Right renal pelvis (tissue), 4 donors: ENCODE measurements around the gene TMEM178B. TPM values are rescaled to one million over a fixed set of nuclear protein-coding genes. Genes with fewer than 3 reads are reported as not detected.

Source experiments
- DNase-seq, 4 donors: peaks; one replicate each; pipeline ENCODE4 v3.0.0-alpha.2; 2013; ENCODE audit warnings: low read depth in 4 of 4, low spot score in 3 of 4, missing footprints in 1 of 4
- polyA plus RNA-seq, 4 donors: library from polyadenylated mRNA; unstranded; fragments of 120-200 nt; gene quantifications; one replicate each; pipeline ENCODE4 v1.2.1, GENCODE V29; 2013; ENCODE audit not compliant: insufficient read length in 4 of 4

The TMEM178B gene
- polyA plus RNA-seq, 4 donors = 0.19 to 0.56 (median 0.40) TPM

GRCh38 chr7:141444961-141445360, 371.1 kb downstream of the TMEM178B start:
- DNase-seq = no peak

GRCh38 chr7:141451232-141451631, 377.4 kb downstream of the TMEM178B start:
- DNase-seq = no peak

- DNase-seq = no peak
These were observed 379.0 kb downstream of the TMEM178B start for GRCh38 chr7:141452911-141453310.

GRCh38 chr7:141454338-141454737, 380.5 kb downstream of the TMEM178B start:
- DNase-seq = no peak

- DNase-seq = no peak
These were observed 381.9 kb downstream of the TMEM178B start for GRCh38 chr7:141455723-141456122.

- no peak for DNase-seq
These were observed 382.4 kb downstream of the TMEM178B start for GRCh38 chr7:141456298-141456697.

GRCh38 chr7:141456711-141457110, 382.8 kb downstream of the TMEM178B start:
- DNase-seq = no peak

GRCh38 chr7:141460781-141461715, 387.2 kb downstream of the TMEM178B start:
- no peak for DNase-seq

GRCh38 chr7:141461924-141462323, 388.1 kb downstream of the TMEM178B start:
- DNase-seq = no peak

- no peak for DNase-seq
These were observed 389.1 kb downstream of the TMEM178B start for GRCh38 chr7:141462958-141463357.

- DNase-seq = no peak
These were observed 390.1 kb downstream of the TMEM178B start for GRCh38 chr7:141463986-141464385.

- DNase-seq = no peak
These were observed 390.7 kb downstream of the TMEM178B start for GRCh38 chr7:141464551-141464950.

GRCh38 chr7:141466151-141466904, 392.5 kb downstream of the TMEM178B start:
- DNase-seq = no peak

GRCh38 chr7:141468341-141468740, 394.5 kb downstream of the TMEM178B start:
- no peak for DNase-seq

- no peak for DNase-seq
These were observed 401.8 kb downstream of the TMEM178B start for GRCh38 chr7:141475679-141476078.

- no peak for DNase-seq
These were observed 404.0 kb downstream of the TMEM178B start for GRCh38 chr7:141477865-141478264.

GRCh38 chr7:141478845-141479244, 405.0 kb downstream of the TMEM178B start:
- no peak for DNase-seq

- no peak for DNase-seq
These were observed 407.1 kb downstream of the TMEM178B start for GRCh38 chr7:141480953-141481352.

GRCh38 chr7:141481971-141482370, 408.1 kb downstream of the TMEM178B start:
- DNase-seq = no peak

- no peak for DNase-seq
These were observed 409.2 kb downstream of the TMEM178B start for GRCh38 chr7:141483044-141483443.

- DNase-seq = no peak
These were observed 411.0 kb downstream of the TMEM178B start for GRCh38 chr7:141484907-141485306.

- DNase-seq = no peak
These were observed 413.1 kb downstream of the TMEM178B start for GRCh38 chr7:141486959-141487358.
